Omental fat pad (tissue), 4 donors: ENCODE results near the gene LENG8. TPM values are rescaled to one million over a fixed set of nuclear protein-coding genes. Genes with fewer than 3 reads are reported as not detected.

Experiments used
- ATAC-seq: fragments of 150-250 bp; one replicate; pipeline ENCODE4 v1.9.1; 2016; ENCODE audit warnings: mild to moderate bottlenecking, moderate library complexity; ENCODE audit not compliant: low FRiP score
- DNase-seq: peaks from one replicate; pipeline ENCODE4 v3.0.0-alpha.2; 2019; ENCODE audit warnings: low spot score
- total RNA-seq, 4 donors: library from RNA; depleted of rRNA; stranded (reverse); fragments of >200 nt; gene quantifications; one replicate each; pipeline ENCODE4 v1.1.0, GENCODE V29; 2016
- TF ChIP-seq, protein P1 (sequence below), 3 donors: fragments of 450-650 bp; IDR thresholded peaks; one replicate each; pipeline ENCODE4 v1.5.1; 2016 to 2017; ENCODE audit warnings: antibody characterized with exemption in 3 of 3, mild to moderate bottlenecking in 3 of 3, moderate library complexity in 2 of 3

The LENG8 gene
- total RNA-seq, 4 donors from 2014 or later, result 79.5 to 160 (median 112) TPM

GRCh38 chr19:54457773-54458647 lies 9.0 kb downstream of the LENG8 start:
- TF ChIP-seq, protein P1, sequence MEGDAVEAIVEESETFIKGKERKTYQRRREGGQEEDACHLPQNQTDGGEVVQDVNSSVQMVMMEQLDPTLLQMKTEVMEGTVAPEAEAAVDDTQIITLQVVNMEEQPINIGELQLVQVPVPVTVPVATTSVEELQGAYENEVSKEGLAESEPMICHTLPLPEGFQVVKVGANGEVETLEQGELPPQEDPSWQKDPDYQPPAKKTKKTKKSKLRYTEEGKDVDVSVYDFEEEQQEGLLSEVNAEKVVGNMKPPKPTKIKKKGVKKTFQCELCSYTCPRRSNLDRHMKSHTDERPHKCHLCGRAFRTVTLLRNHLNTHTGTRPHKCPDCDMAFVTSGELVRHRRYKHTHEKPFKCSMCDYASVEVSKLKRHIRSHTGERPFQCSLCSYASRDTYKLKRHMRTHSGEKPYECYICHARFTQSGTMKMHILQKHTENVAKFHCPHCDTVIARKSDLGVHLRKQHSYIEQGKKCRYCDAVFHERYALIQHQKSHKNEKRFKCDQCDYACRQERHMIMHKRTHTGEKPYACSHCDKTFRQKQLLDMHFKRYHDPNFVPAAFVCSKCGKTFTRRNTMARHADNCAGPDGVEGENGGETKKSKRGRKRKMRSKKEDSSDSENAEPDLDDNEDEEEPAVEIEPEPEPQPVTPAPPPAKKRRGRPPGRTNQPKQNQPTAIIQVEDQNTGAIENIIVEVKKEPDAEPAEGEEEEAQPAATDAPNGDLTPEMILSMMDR (IDR thresholded peaks at IDR 0.05), result no peak
- DNase-seq (no peak), ATAC-seq (no peak)

GRCh38 chr19:54458648-54459281 lies 9.8 kb downstream of the LENG8 start:
- DNase-seq (no peak), ATAC-seq (no peak)
- TF ChIP-seq, protein P1 (IDR thresholded peaks at IDR 0.05), result no peak

DNA sequence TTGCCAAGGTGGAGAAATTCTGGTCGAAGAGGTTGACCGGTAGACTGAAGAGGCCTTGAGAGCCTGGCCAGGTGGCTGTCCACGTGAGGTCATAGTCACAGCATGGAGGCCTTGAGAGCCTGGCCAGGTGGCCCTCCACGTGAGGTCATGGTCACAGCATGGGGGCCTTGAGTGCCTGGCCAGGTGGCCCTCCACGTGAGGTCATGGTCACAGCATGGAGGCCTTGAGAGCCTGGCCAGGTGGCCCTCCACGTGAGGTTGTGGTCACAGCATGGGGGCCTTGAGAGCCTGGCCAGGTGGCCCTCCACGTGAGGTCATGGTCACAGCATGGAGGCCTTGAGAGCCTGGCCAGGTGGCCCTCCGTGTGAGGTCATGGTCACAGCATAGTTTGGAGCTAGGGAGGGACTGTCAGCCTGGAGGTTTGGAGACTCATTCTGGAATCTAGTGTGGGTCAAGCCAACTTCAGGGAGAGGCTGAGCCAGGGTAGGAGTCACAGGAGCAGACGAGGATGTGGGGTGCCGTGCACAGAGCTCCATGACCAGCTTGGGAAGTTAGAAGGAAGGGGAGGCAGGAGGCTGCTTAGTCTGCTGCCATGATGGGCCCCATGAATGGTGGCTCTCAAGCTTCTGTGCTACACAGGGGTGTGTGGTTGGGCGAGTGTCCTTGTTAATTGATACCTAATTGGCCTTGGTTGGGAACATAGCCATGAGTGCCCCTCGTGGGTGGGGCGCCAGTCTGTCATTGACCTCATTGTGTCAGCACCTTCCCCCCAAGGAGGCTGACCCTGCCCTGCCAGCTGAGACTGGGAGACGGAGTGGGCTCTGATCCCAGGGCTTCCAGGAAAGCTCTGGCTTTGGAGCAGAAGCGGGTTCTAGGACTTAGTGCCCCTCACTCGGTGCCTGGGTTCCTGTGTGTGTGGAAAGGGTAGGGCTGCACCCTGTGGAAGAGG lies 10.6 kb downstream of the LENG8 start:
- TF ChIP-seq, protein P1 (IDR thresholded peaks at IDR 0.05), result no peak
- DNase-seq (no peak), ATAC-seq (no peak)

GRCh38 chr19:54460230-54461005 lies 11.4 kb downstream of the LENG8 start:
- TF ChIP-seq, protein P1 (IDR thresholded peaks at IDR 0.05), result no peak
- no peak for ATAC-seq
- DNase-seq, result no peak

DNA sequence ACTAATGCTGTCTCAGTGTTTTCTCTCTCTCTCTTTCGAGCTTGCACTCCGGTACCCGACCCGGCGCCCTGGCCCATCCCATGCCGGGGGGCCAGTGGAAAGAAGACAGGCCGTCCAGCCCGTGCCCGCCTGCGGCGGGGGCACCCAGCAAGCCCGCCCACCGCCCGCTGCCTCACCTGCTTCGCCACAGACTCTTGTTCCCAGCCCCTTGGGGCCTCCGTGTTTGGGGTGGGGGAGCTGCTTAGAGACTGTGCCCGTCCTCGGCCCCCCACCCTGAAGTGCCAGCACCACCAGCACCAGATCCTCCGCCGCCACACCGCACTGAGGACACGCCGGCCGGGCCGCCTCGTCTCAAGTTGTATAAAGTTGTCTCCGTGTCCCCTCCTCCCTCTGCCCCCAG lies 12.2 kb downstream of the LENG8 start:
- TF ChIP-seq, protein P1 (IDR thresholded peaks at IDR 0.05), result no peak
- DNase-seq (no peak), ATAC-seq (no peak)

DNA sequence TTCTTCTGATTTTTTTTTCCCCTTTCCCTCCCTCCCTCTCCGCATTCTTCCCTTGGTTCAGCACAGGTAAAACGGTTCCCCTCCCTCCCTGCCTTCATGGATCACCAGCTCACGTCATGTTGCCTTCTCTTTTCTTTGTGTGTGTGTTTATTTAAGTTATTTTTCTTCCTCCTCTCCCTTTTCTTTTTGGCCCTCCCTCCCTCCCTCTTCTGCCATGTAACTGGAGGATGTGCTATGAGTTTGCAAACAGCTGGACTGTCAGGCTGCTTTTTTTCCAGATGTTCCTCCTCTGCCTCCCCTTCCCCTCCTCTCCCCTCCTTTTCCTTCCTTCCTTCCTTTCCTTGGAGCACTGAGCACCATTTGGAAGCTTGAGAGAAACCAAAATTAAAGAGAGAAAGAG lies 12.6 kb downstream of the LENG8 start:
- DNase-seq (no peak), ATAC-seq (no peak)
- TF ChIP-seq, protein P1 (IDR thresholded peaks at IDR 0.05), result no peak
